Fibroblast of lung (primary cell): ENCODE data around the gene SESN2. TPM values are rescaled to one million over a fixed set of nuclear protein-coding genes. Genes with fewer than 3 reads are reported as not detected.

ENCODE experiments used
- DNase-seq, 2 donors: peaks; one replicate each; pipeline versions ENCODE4 v3.0.0 to v3.0.0-alpha.2; 2010; ENCODE audit warnings: low read depth in 2 of 2
- H2AFZ ChIP-seq: 2 replicates; pipeline ENCODE4 v1.5.1; 2012; ENCODE audit warnings: low read length, control low read depth, inconsistent platforms
- H3K27ac ChIP-seq: 2 replicates; pipeline ENCODE4 v1.5.1; 2011; ENCODE audit warnings: low read length, control low read depth; ENCODE audit not compliant: insufficient read depth
- H3K27me3 ChIP-seq: 2 replicates; pipeline ENCODE4 v1.5.1; 2011; ENCODE audit warnings: mild to moderate bottlenecking, low read length; ENCODE audit not compliant: control insufficient read depth, insufficient read depth
- H3K36me3 ChIP-seq: 2 replicates; pipeline ENCODE4 v1.5.1; 2011; ENCODE audit warnings: low read length; ENCODE audit not compliant: control insufficient read depth, insufficient read depth
- H3K4me1 ChIP-seq: 2 replicates; pipeline ENCODE4 v1.5.1; 2011; ENCODE audit warnings: low read length; ENCODE audit not compliant: control insufficient read depth, insufficient read depth; ENCODE audit errors: extremely low read depth
- H3K4me2 ChIP-seq: 2 replicates; pipeline ENCODE4 v1.5.1; 2011; ENCODE audit warnings: low read length, control low read depth; ENCODE audit not compliant: insufficient read depth; ENCODE audit errors: extremely low read depth
- H3K4me3 ChIP-seq, 4 experiments: fragments of 200-600 bp in 1 of 4; sonication (generic) in 1 of 4; replicated peaks in 1 of 4; 2 replicates each; pipeline ENCODE4 v1.5.1; 2011 to 2016; ENCODE audit warnings: low read length in 4 of 4, low read depth in 3 of 4, mild to moderate bottlenecking in 3 of 4, control low read depth in 2 of 4, inconsistent platforms in 1 of 4, mixed read lengths in 1 of 4; ENCODE audit not compliant: insufficient read depth in 1 of 4; ENCODE audit errors: control extremely low read depth in 1 of 4
- H3K79me2 ChIP-seq: 2 replicates; pipeline ENCODE4 v1.5.1; 2012; ENCODE audit warnings: mild to moderate bottlenecking, low read length, inconsistent platforms; ENCODE audit not compliant: control insufficient read depth, insufficient read depth
- H3K9ac ChIP-seq: 2 replicates; pipeline ENCODE4 v1.5.1; 2011; ENCODE audit warnings: mild to moderate bottlenecking, low read length, control low read depth; ENCODE audit not compliant: insufficient read depth
- H3K9me3 ChIP-seq: 2 replicates; pipeline ENCODE4 v1.5.1; 2012; ENCODE audit warnings: low read depth, low read length; ENCODE audit not compliant: control insufficient read depth, insufficient read depth
- H4K20me1 ChIP-seq: 2 replicates; pipeline ENCODE4 v1.5.1; 2011; ENCODE audit warnings: low read length; ENCODE audit not compliant: control insufficient read depth, insufficient read depth; ENCODE audit errors: extremely low read depth
- EZH2 ChIP-seq: IDR thresholded peaks from 2 replicates; pipeline ENCODE4 v1.5.1; 2012; ENCODE audit warnings: low read length, control low read depth, mild to moderate bottlenecking; ENCODE audit errors: missing control alignments
- polyA plus RNA-seq, 2 donors: library from polyadenylated mRNA; depleted of rRNA in 1 of 2; stranded (reverse) in 1 of 2; unstranded in 1 of 2; fragments of >200 nt; gene quantifications; 2 replicates each; pipeline ENCODE4 v1.2.1, GENCODE V29; 2011 to 2012; ENCODE audit warnings: missing spikeins in 1 of 2
- total RNA-seq: library from RNA; depleted of rRNA; stranded (reverse); fragments of >200 nt; gene quantifications from 2 replicates; pipeline ENCODE4 v1.2.1, GENCODE V29; 2014
- TF ChIP-seq, protein P1 (sequence below), 2 donors: IDR thresholded peaks in 1 of 2; conservative IDR thresholded peaks in 1 of 2; 1 replicate in 1 of 2; 2 replicates in 1 of 2; pipeline ENCODE4 v1.5.1; 2011 to 2012; ENCODE audit warnings: low read length in 2 of 2, control low read depth in 1 of 2, inconsistent platforms in 1 of 2, low read depth in 1 of 2, mild to moderate bottlenecking in 1 of 2

SESN2 gene
- total and polyA plus RNA-seq, 2 donors (not counting 1 experiment from before 2014, with no cell fraction given) = 8.4 to 55.2 TPM

DNA sequence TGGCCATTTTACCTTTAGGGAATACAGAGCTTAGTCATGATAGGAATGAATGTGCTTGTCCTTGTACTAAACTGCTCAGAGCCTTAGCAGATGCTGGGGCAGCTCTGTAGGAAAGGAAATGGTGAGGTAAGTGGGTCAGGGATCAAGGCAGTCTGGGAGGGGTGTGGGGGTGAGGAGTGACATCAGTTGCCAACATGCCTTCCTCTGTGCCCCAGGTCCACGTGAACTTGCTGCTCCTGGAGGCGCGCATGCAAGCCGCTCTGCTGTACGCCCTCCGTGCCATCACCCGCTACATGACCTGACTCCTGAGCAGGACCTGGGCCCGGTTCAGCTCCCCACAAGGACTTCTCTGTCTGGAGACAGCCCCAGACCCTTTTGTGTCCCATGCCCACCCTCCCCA, 21.2 kb downstream of the SESN2 start:
- Histone ChIP-seq H2AFZ (no peak overlapping the region), H3K4me3 (no peak overlapping the region), H3K27me3 (no peaks in the 10 kb centered on the region), H3K36me3 (peaks cover 24% of the 10 kb centered on the region), H4K20me1 (no peaks in the 10 kb centered on the region), H3K79me2 (no peaks in the 10 kb centered on the region), H3K4me1 (no peaks in the 10 kb centered on the region), H3K27ac (no peak overlapping the region), H3K9ac (no peak overlapping the region), H3K9me3 (no peaks in the 10 kb centered on the region), H3K4me2 (no peak overlapping the region)
- no peak for DNase-seq
- TF ChIP-seq EZH2 = no peak
- TF ChIP-seq, protein P1, sequence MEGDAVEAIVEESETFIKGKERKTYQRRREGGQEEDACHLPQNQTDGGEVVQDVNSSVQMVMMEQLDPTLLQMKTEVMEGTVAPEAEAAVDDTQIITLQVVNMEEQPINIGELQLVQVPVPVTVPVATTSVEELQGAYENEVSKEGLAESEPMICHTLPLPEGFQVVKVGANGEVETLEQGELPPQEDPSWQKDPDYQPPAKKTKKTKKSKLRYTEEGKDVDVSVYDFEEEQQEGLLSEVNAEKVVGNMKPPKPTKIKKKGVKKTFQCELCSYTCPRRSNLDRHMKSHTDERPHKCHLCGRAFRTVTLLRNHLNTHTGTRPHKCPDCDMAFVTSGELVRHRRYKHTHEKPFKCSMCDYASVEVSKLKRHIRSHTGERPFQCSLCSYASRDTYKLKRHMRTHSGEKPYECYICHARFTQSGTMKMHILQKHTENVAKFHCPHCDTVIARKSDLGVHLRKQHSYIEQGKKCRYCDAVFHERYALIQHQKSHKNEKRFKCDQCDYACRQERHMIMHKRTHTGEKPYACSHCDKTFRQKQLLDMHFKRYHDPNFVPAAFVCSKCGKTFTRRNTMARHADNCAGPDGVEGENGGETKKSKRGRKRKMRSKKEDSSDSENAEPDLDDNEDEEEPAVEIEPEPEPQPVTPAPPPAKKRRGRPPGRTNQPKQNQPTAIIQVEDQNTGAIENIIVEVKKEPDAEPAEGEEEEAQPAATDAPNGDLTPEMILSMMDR (conservative IDR thresholded peaks at IDR 0.05 in 1 of 2, IDR thresholded peaks at IDR 0.05 in 1 of 2; ENCODE audit: low read depth in 1 of 2, low read length in 2 of 2) = no peak

DNA sequence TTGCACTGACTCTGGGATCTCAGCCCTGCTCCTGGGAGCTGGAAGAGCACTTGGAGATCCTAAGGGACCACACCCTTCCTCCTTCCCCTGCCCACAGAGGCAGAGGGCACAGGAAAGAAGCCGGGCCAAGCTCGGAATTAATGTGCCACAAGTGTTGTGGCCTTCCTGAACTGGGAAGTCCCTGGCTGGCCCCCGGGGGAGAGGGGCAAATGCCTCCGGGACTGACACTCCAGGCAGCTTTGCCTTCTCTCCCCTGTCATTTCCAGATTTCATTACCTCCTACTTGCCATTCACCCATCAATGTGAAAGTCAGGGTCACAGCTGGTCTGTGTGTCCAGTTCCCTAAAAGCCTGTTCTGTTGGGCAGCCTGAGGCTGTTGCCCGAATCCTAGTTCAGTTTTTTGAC, 21.7 kb downstream of the SESN2 start:
- TF ChIP-seq, protein P1 (conservative IDR thresholded peaks at IDR 0.05 in 1 of 2, IDR thresholded peaks at IDR 0.05 in 1 of 2; ENCODE audit: low read depth in 1 of 2, low read length in 2 of 2) = no peak
- TF ChIP-seq EZH2 = no peak
- Histone ChIP-seq H4K20me1 (no peaks in the 10 kb centered on the region), H3K79me2 (no peaks in the 10 kb centered on the region), H2AFZ (no peak overlapping the region), H3K36me3 (peaks cover 24% of the 10 kb centered on the region), H3K27ac (no peak overlapping the region), H3K4me2 (no peak overlapping the region), H3K9ac (no peak overlapping the region), H3K9me3 (no peaks in the 10 kb centered on the region), H3K27me3 (no peaks in the 10 kb centered on the region), H3K4me1 (no peaks in the 10 kb centered on the region), H3K4me3 (no peak overlapping the region)
- no peak for DNase-seq

GRCh38 chr1:28281608-28282425, 22.5 kb downstream of the SESN2 start:
- H3K79me2 ChIP-seq = no peaks in the 10 kb centered on the region
- H3K9me3 ChIP-seq = no peaks in the 10 kb centered on the region
- no peak for DNase-seq
- H3K4me2 ChIP-seq = no peak overlapping the region
- peaks cover 24% of the 10 kb centered on the region for H3K36me3 ChIP-seq
- H3K27me3 ChIP-seq = no peaks in the 10 kb centered on the region
- no peak overlapping the region for H3K9ac ChIP-seq
- TF ChIP-seq, protein P1 (conservative IDR thresholded peaks at IDR 0.05 in 1 of 2, IDR thresholded peaks at IDR 0.05 in 1 of 2; ENCODE audit: low read depth in 1 of 2, low read length in 2 of 2) = no peak
- no peak overlapping the region for H2AFZ ChIP-seq
- no peaks in the 10 kb centered on the region for H4K20me1 ChIP-seq
- no peak overlapping the region for H3K4me3 ChIP-seq
- no peaks in the 10 kb centered on the region for H3K4me1 ChIP-seq
- H3K27ac ChIP-seq = no peak overlapping the region
